ENCODE measurements around the gene ARHGAP24.

ARHGAP24 gene

DNA sequence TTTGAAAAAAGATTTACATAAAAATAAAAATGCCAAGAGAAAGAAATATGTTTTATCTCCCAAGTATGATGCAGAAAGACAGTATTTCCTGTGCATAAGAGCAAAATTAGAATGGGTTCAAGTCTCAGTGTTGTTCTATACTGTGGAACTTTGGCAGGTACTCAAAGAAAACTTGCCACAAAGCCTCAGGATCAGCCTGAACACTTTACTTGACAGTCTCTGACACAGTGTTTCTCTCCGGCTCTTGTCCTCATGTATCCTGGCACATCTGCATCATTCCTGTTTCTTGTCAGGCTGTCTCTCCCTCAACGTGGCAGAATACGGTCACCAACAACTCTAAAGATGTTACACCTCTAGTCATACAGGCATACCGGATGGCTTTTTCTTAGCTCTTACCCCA lies 273.7 kb downstream of the ARHGAP24 start:
- no peak for DNase-seq

DNA sequence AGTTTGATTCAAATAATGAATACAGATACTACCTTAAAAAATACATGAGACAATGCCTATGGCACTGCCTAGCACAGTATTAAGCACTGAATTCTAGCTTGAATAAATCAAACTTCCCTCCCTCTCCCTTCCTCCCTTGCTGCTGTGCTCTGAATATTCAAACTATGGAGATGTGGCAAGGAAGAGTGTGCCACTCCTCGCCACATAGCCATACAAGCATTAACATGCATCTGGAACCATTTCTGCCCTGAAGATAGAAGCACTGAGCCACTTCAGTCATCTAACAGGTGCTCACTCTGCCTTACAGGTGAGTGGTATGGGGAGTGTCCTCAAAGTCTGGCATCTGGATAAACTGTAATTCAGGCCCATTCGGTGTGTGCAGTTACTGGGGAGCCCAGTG lies 276.9 kb downstream of the ARHGAP24 start:
- DNase-seq: no peak

DNA sequence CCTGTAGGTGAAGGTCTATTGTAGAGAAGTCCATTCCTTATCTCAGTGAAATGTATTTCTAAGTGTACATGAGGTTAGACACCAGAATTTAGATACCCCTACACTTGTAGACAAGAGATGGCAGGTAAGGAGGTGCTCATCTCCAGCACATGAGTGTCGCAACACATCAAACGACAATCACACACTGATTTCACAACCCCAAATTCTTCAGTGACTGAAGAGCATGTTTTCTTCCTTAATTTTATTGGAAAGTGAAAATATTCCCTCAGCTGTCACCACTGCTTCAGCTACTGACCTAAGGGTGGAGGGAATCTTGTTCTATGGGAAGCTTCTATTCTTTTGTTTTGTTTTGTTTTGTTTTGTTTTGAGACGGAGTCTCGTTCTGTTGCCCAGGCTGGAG lies 280.3 kb downstream of the ARHGAP24 start:
- no peak for DNase-seq

DNA sequence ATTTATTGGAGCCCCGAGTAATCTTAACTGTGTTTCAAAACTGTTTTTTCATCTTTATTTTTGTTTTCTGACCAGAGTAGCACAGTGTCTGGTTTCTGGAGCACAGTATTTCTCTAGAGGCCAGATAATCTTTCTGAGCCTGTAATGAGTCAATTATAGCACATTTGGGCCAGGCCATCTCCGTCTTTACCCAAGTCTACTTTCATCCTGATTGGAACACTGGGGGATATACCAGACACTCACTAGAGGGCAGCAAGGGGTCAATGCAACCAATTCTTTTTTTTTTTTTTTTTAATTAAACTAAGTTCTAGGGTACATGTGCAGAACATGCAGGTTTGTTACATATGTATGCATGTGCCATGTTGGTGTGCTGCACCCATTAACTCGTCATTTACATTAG lies 282.0 kb downstream of the ARHGAP24 start:
- DNase-seq: no peak

DNA sequence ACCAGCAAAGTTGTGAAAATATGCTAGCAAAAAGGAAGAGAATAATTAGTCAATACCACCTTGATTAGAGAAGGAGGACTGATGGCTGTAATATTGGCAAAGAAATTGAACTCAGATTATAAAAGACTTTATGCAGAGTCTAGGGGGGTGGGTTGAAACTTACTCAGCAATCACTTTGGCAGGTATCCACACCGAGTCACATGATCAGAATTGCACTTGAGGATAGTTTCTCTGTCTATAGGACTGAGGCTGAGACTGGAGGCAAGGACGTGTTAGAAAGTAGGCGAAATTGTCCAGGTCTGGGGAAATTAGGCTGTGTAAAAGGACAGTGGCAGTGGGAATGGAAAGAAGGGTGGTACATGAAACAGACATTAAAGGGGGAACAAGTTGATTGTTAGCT lies 284.4 kb downstream of the ARHGAP24 start:
- DNase-seq: no peak

DNA sequence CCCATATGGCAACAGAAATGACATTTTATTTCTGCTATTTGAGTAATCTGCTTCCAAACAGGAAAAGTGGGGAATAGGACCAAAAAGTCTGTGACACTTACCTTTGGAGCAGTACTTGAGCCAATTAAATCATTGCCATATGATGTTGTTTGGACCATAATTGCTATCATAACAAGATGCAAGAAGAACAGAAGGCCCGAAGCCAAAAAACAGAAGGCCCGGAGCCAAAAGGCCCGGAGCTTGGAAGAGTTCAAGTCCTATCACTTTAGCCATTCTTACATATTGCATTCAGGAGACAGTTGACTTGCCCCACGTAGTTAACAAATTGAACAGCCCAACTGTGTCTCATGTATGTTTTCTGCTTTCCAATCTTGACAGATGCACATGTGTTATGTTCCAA lies 285.6 kb downstream of the ARHGAP24 start:
- DNase-seq: no peak

DNA sequence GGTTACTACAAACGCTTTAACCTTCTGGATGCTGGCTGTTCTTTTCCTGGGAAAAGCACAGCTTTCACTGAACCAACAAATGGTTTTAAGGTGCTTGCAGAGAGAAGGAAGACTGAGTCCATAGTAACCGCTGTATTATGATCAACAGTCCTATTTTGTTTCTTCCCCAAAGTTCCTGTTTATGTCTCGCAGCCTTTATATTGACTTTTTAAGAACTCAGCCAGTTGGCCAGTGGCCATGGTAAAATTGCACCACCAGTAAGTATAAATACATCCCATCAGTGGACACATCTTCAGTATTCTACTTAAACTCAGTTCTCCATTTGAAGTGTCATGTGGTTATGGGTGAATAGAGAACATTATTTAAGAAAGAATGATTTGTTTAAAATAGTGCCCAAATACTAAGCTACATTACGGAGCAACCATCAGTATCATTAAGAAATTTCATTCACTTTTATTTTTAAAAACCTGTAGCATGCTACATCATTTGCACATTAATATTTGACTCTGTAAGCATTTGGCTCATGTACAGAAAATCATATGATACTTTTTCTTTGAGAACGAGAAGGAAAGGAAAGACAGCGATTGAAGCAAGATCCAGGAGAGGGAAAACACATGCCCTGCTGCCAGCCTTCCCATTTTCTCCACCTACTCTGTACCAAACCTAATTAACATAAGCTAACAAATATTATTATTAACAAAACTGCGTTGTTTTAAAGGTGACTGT lies 287.0 kb downstream of the ARHGAP24 start:
- no peak for DNase-seq

DNA sequence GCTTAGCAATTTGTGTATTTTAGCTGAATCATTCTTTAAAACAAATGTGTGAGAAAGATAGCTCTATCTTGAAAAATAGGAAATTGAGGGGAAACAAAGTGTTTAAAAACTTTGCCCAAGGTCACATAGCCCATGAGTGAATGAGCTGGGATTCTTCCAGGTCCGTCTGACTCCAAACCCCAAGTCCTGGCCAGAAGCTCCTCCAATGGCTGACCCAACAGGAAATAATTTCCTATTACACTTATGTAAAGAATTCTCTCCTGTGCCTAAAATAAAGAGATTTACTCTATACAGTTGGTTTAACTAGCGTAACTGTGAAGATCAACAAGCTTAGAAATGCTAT lies 287.6 kb downstream of the ARHGAP24 start:
- no peak for DNase-seq

- DNase-seq: no peak
Observed at GRCh38 chr4:85763202-85763601, 288.3 kb downstream of the ARHGAP24 start.

DNA sequence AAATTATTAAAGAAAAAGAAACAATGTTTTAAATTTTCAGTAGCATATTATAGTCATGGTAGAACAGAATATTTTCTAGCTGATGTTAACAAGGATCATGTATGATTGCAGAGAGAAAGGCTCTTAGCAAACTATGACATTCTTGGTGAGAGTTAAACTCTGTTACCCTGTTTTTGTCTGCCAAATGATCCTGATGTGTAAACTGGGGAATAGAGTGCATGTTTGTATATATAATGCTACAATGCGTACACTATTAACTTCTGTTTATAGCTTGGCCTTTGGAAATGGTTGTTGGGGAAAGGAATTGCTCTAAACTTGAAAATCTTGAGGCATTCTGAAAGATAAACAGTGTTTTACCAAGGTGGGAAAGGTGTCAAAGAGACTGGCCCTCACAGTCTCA lies 292.7 kb downstream of the ARHGAP24 start:
- no peak for DNase-seq

GRCh38 chr4:85769009-85769408 lies 294.1 kb downstream of the ARHGAP24 start:
- DNase-seq: no peak

- DNase-seq: no peak
Observed at GRCh38 chr4:85772470-85772869, 297.5 kb downstream of the ARHGAP24 start.

DNA sequence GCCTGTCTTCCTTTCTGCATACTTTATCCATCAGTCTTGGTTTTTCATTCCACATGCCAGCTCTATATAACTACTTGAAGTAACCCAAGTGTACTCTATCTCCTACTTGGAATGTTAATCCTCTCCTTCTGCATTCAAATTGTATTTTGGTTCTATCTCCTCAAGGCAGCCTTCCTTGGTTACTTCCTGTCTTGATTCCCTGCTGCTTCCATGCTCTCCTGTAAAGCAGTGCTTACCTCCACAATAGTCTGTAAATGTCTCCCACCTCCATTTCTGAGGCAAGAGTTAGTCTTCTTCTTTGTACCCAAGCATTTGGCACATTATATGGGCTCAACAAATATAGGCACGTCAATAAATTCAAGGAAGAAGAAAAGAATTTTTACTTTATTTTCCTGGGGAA lies 298.4 kb downstream of the ARHGAP24 start:
- DNase-seq: no peak

GRCh38 chr4:85774000-85774399 lies 299.1 kb downstream of the ARHGAP24 start:
- no peak for DNase-seq

DNA sequence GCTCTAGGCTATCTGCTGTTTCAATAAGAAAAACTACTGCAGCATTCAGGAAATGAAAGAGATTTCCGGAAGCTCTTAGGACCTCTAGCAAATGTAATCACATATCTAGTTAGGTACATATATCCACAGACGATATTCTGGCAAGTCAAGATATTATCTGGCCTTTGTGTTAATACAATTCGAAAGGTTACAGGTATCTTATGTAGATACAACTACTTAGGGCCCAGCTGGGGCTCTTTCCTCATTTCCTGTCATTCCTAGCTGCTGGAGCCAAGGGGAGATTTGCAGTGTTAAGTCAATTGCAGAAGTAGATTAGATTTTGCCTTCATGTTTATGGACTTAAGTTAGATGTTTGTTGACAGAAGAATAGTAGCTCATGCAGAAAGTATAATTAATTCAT lies 299.5 kb downstream of the ARHGAP24 start:
- no peak for DNase-seq

- DNase-seq: no peak
Observed at GRCh38 chr4:85776096-85776495, 301.1 kb downstream of the ARHGAP24 start.

DNA sequence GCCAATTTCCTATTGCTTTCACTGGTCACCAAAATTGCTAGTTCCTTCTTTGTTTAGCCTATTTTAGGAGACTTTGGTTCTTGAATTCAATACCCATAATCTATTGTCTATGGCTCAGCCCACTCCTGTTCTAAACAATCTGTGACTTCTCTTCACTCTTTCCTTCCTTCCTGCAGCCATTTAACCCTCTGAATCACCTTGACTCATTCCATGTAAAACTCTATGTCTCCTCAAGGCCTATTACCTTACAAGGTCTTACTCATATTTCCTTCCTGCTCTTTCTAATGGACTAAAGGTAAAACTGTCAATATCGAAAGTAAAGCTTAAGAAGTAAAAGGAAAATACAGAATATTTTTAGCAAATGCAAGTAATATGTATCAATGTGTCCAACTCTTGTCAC lies 301.6 kb downstream of the ARHGAP24 start:
- DNase-seq: no peak

DNA sequence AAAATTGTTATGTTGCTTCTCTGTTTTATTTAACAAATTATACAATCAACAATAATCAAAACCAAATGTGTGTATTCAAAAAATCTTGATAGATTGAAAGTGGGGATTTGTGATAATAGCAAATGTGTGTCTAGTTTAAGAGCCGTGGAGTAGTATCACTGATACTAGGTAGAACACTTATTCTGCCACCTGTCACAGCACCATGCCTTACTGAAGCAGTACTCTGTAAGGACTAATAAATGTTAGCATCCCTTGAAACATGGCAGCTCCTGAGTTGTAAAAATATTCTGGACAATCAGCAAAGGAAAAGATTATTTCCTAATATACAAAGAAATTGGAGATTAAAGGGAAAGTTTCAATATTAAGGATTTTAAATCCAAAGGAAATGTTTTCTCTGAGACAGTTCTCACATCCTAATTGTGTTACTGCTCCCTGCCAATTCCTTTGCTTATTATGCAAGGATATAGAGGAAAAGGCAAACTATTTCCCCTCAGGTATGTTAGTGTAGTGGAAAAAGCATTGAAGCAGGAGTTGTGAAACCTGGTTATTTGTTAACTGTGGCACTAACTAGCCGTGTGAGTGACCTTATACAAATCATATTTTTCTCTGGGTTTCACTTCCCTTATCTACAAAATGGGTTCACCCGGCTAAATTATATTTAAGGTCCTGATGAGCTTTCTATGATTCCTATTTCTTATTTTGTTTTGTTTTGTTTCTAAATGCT lies 303.1 kb downstream of the ARHGAP24 start:
- no peak for DNase-seq

- DNase-seq: no peak
Observed at GRCh38 chr4:85778632-85779131, 303.7 kb downstream of the ARHGAP24 start.

DNA sequence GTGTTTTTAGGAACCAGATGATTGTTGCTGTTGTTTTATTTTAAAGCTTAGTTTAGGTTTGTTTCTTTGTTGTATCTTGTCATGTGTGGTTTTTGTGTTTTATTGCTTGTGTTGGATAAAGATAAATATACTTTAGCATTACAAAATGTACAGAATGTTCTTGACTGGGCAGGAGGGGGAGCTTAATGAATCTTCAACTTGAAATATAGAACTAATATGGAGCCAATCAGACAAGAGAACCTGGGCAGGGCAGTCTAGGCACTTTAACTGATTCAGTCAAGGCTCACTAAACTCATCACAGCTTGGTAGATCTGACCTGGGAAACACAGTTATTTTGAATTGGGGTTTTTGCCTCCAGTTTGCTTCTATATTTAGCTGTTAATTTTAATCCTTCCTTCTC lies 304.2 kb downstream of the ARHGAP24 start:
- DNase-seq: no peak

GRCh38 chr4:85780664-85781063 lies 305.7 kb downstream of the ARHGAP24 start:
- DNase-seq: no peak

DNA sequence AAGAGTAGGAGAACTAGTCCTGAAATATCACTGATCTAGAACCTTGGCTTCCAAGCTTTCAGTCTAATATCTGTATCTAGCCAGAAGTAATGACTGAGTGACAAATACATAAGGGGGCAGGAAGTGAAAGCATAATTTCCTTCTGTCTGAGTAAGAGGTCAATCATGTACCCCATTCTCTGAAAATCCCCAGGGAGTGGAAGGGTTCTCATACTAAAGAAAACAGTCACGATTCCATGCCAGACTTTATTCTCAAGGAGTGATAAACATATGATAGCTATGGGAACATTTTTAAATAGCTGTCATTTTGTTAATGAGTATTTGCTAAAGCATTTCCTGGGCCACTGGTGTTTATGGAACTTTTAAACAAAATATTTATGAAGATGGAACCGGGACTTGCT lies 308.5 kb downstream of the ARHGAP24 start:
- no peak for DNase-seq

DNA sequence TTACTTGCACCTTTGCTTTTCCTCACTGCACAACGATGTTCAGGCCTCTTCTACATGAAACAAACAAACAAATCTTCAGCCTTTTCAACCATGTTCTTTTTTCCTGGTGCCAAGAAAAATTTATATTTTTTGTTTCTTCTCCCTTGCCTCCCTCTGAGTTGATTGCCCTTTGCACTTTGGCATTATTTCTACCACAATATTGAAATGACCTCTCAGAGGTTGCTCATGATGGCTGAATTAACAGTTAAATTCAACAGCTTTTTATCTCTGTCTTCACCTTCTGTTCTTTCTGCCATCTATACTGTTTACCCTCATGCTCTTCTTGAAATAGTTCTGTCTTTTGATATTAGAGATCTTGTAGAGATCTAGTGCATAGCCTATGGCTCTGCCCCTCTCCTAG lies 308.9 kb downstream of the ARHGAP24 start:
- DNase-seq: no peak

- no peak for DNase-seq
Observed at GRCh38 chr4:85784348-85784747, 309.4 kb downstream of the ARHGAP24 start.

DNA sequence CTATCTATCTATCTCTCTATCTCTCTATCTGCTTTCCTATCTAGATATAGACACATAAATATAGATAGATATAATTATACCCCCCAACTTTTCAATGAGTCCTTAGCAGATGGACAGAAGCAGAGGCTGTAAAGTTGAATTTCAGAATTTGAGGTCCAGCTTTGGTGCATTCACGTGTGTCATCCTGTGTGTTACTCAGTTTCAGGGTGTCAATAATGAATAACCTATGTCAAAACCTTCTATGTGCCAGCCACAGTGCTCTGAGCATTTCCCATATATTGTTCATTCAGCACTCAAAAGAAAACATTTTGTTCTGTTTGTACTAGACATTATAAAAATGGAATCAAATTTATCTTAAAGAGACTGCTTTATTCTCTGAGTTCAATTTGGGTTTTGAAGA lies 310.0 kb downstream of the ARHGAP24 start:
- DNase-seq: no peak

Data from NCI-H146 (cell line).